Cardiac atrium fibroblast (primary cell): ENCODE data around the gene GOLGA6D. TPM values are rescaled to one million over a fixed set of nuclear protein-coding genes. Genes with fewer than 3 reads are reported as not detected.

Experiments used
- total RNA-seq: library from RNA; depleted of rRNA; stranded (reverse); fragments of >200 nt; gene quantifications from 2 replicates; pipeline ENCODE4 v1.2.3, GENCODE V29; 2015

GOLGA6D gene, protein sequence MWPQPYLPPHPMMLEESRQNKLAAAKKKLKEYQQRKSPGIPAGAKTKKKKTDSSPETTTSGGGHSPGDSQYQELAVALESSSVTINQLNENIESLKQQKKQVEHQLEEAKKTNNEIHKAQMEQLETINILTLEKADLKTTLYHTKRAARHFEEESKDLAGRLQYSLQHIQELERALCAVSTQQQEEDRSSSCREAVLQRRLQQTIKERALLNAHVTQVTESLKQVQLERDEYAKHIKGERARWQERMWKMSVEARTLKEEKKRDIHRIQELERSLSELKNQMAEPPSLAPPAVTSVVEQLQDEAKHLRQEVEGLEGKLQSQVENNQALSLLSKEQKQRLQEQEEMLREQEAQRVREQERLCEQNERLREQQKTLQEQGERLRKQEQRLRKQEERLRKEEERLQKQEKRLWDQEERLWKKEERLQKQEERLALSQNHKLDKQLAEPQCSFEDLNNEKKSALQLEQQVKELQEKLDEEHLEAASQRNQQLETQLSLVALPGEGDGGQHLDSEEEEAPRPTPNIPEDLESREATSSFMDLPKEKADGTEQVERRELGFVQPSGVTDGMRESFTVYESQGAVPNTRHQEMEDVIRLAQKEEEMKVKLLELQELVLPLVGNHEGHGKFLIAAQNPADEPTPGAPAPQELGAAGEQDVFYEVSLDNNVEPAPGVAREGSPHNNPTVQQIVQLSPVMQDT
- not detected in 2 replicates for total RNA-seq

DNA sequence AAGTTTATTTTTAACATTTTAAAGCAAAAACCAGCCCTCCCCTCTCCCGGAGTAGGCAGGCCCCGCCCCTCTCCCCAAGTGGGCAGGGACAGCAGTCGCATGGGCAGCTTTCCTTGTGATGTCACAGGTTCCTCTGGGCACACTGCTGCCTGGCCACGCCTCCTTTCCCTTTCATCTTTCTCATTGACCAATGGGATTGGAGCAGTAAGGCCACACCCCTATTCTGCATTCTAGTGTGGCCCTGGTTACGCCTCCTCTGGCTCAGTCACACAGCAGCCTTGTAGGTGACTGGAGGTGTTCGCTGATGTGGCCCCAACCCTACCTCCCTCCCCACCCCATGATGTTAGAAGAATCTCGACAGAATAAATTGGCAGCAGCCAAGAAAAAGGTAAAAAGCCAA, at the start of gene GOLGA6D:
Gene GOLGA6D, plus strand, starts transcription at position 264 of the 400 bp plus-strand sequence. Its CDS starts 41 bp downstream, at position 305.

DNA sequence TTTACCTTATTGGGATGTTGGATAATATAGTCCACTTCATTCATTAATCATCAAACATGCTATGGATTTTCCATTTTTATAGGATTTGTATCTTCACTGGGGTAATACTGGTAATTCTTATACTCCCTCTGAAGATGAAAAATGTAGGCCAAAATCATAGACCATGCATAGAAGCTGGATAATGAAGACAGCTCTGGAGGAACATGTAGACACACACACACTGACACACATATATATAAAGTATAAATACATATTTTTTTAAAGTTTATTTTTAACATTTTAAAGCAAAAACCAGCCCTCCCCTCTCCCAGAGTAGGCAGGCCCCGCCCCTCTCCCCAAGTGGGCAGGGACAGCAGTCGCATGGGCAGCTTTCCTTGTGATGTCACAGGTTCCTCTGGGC, 24.6 kb upstream of the GOLGA6D start, which contains the start of gene GOLGA6C:
Gene GOLGA6C, plus strand, starts transcription at position 301 of the 400 bp plus-strand sequence. CDS start 265 bp downstream, outside the sequence.

DNA sequence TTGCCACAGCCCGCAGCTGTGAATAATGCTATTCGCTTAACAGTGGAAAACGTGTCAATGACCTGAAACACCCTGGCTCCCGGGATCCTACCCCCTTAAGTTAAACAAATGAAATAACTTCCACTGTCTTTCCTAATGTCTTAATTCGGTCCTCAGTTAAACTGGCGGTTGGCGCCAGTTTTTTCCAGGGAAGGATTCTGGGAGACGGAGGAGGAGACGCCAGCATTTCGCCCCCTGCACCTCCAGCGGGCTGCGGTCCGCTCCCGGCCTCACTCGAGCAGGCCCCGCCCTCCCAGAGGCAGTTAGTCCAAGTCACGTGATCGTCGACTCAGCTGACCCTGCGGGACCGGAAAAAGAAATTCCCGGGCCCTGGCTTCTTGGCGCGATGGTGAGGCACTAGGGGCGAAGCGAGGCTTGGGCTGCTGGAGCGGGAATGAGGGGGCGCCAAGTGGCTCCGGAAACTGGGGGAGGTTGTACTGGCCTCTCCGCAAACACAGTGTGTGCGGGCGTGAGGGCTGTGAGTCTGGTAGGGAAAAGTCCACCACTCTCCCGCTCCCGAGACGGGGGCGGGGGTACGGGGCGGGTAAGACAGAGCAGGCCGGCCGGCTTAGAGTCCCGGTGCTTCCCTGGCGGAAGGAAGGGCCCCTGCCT, 53.2 kb downstream of the GOLGA6D start, which contains the start of gene COMMD4:
Gene COMMD4, plus strand, starts transcription at position 359 of the 651 bp plus-strand sequence. Its CDS starts 27 bp downstream, at position 386.

Other genes starting within 250 kb of the GOLGA6D start
- 12.6 and 19.0 TPM in 2 replicates for gene C15orf39, start 81.0 kb upstream of the GOLGA6D start, total RNA-seq
- not detected in 2 replicates for gene GOLGA6C, start 24.5 kb upstream of the GOLGA6D start, total RNA-seq
- 68.0 and 86.5 TPM in 2 replicates for gene COMMD4, start 53.2 kb downstream of the GOLGA6D start, total RNA-seq
- gene NEIL1, start 64.2 kb downstream of the GOLGA6D start, total RNA-seq = 4.0 and 4.4 TPM in 2 replicates
- gene MAN2C1, start 85.8 kb downstream of the GOLGA6D start, total RNA-seq = 52.0 and 87.0 TPM in 2 replicates
- gene SIN3A, start 168.9 kb downstream of the GOLGA6D start, total RNA-seq = 22.4 and 27.6 TPM in 2 replicates